Right lobe of liver (tissue), 6 donors: Measurements from ENCODE around the gene KCNQ4. TPM values are rescaled to one million over a fixed set of nuclear protein-coding genes. Genes with fewer than 3 reads are reported as not detected.

Experiments used
- ATAC-seq, 4 donors: fragments of 200-7000 bp; cut with Tn5 transposase; one replicate each; pipeline ENCODE4 v1.9.1; 2020; ENCODE audit warnings: mild to moderate bottlenecking in 4 of 4, moderate library complexity in 4 of 4
- DNase-seq, 3 donors: peaks; one replicate each; pipeline ENCODE4 v3.0.0-alpha.2; 2020
- H3K27ac ChIP-seq, 3 donors: fragments of 200-600 bp; one replicate each; pipeline ENCODE4 v1.8.0; 2022
- H3K27me3 ChIP-seq, 2 donors: fragments of 200-600 bp; one replicate each; pipeline ENCODE4 v1.8.0; 2022
- H3K36me3 ChIP-seq, 4 donors: fragments of 200-600 bp; sonication (generic) in 1 of 4; one replicate each; pipeline versions ENCODE4 v1.5.1 to v1.8.0; 2017 to 2022; ENCODE audit warnings: control low read depth in 1 of 4
- H3K4me1 ChIP-seq, 4 donors: fragments of 200-600 bp; sonication (generic) in 1 of 4; one replicate each; pipeline versions ENCODE4 v1.5.1 to v1.8.0; 2017 to 2022; ENCODE audit warnings: control low read depth in 1 of 4
- H3K4me3 ChIP-seq, 3 donors: fragments of 200-600 bp; one replicate each; pipeline ENCODE4 v1.8.0; 2022
- H3K9me3 ChIP-seq, 4 donors: fragments of 200-600 bp; sonication (generic) in 1 of 4; one replicate each; pipeline versions ENCODE4 v1.5.1 to v1.8.0; 2017 to 2022; ENCODE audit warnings: control low read depth in 1 of 4
- CTCF ChIP-seq, 4 donors: fragments of 200-600 bp in 3 of 4; fragments of 450-650 bp in 1 of 4; IDR thresholded peaks; one replicate each; pipeline versions ENCODE4 v1.5.1 to v1.8.0; 2016 to 2022; ENCODE audit warnings: antibody characterized with exemption in 4 of 4, mild to moderate bottlenecking in 2 of 4
- POLR2A ChIP-seq: fragments of 450-650 bp; IDR thresholded peaks from one replicate; pipeline ENCODE4 v1.6.1; 2017; ENCODE audit warnings: antibody characterized with exemption, mild to moderate bottlenecking
- WGBS: methylation state at CpG from one replicate; pipeline ENCODE4 v1.1.6; 2018; ENCODE audit warnings: low coverage, low lambda C conversion rate; ENCODE audit not compliant: insufficient coverage; ENCODE audit errors: missing lambda C conversion rate; 5-methylcytosine and 5-hydroxymethylcytosine counted together
- intact Hi-C, 2 donors: fragments of 100-400 bp; cut with DNase I; formaldehyde crosslinking; loops; one replicate each; pipeline versions ENCODE4 v1.11.2 to v1.14.1; 2022
- total RNA-seq, 6 experiments: library from RNA; depleted of rRNA in 2 of 6; stranded (reverse); fragments of >200 nt in 2 of 6; fragmentation: NEBNext Ultra II Directional in 3 of 6; extraction: Animal tissue kit (Norgen Biotek cat#: 25700) in 3 of 6; gene quantifications; one replicate each; pipeline versions ENCODE4 v1.1.0 to v1.2.4, GENCODE V29; 2016 to 2023
- donor health status: DM: no; HTN: yes; CAD: no.
- donor health status: DM: no; HTN: no; CAD: no.
- donor health status: DM: no; HTN: no; CAD: no.
- donor health status: DM: no; HTN: yes; CAD: no.
- donor health status: DM: no; HTN: yes; CAD: no.

KCNQ4 gene
- total RNA-seq, 6 experiments from 2014 or later = 0.12 to 0.23 (median 0.15) TPM

DNA sequence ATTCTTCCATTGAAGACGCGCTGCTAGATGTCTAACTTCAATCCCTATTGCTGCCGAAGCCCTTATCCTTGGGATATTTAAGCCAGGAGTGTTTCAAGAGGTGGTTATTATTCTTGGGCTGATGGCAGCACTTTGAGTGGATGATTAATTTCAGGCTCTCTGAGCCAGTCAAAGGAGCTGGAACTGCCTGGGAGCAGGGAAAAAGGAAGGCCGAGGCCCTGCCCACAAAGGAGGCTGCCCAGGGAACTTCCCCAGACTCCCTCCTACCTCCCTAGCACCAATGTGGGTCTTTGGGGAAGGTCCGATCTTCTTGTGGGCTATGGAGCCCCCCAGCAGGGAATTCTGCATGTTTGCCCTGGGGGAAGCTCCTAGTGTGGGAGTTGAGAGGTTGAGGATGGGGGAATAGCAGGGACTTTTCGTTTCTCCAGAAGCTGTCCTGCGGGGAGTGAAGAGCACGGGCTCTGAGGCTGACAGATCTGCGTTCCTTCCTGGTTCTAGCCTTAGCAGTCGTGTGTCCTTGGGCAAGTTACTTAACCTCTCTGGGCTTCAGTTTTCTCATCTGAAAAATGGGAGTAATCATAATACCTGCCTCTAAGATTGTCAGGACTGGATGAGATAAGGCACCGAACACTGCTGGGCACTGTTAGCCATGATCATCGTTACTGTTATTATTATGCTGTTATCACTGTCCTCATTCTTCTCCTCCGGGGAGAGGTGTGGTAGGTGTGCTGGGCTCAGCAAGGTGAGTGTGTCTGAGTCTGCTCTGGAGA, 6.3 kb downstream of the KCNQ4 start:
- intact Hi-C loops = no loop called here
- Histone ChIP-seq H3K36me3 (no peaks in the 10 kb centered on the region), H3K27ac (no peak overlapping the region), H3K4me1 (peaks cover 0 to 3% (median 0%) of the 10 kb centered on the region in 4 donors), H3K27me3 (no peaks in the 10 kb centered on the region), H3K4me3 (no peak overlapping the region), H3K9me3 (no peaks in the 10 kb centered on the region)
- ATAC-seq = no peak
- TF ChIP-seq POLR2A (no peak), CTCF (IDR thresholded peaks at IDR 0.05) (no peak)
- DNase-seq = no peak
- 95% methylated on average over 4 of the region's 13 CpGs for WGBS

GRCh38 chr1:40792036-40792435, 8.4 kb downstream of the KCNQ4 start:
- DNase-seq (no peak), ATAC-seq (no peak)
- no peak for TF ChIP-seq CTCF (IDR thresholded peaks at IDR 0.05)
- no peak for TF ChIP-seq POLR2A
- intact Hi-C loops = no loop called here
- H3K4me3 ChIP-seq = no peak overlapping the region
- no peak overlapping the region for H3K27ac ChIP-seq
- peaks cover 0 to 3% (median 0%) of the 10 kb centered on the region in 4 donors for H3K4me1 ChIP-seq
- WGBS = no CpG with 5 or more reads among the region's 7 CpGs
- H3K36me3 ChIP-seq = no peaks in the 10 kb centered on the region
- H3K9me3 ChIP-seq = no peaks in the 10 kb centered on the region
- H3K27me3 ChIP-seq = no peaks in the 10 kb centered on the region

DNA sequence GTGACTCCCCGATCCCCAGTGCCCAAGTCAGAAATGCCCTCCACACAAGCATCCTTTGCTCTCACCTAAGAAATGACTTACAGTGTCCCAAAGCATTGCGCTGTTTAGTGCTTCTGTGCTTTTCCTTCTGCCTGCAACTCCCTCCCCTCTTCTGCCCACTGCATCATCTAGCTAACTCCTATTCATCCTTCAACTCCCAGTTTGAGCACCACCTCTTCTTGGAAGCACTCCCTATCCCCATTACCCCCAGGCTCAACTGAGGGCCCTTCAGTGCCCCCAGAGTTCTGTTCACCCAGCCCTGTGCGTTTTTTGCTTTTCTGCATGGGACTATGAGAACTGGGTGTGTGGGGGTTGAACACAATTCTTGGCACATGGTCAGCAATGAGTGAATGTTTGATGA, 10.0 kb downstream of the KCNQ4 start:
- Histone ChIP-seq H3K27me3 (no peaks in the 10 kb centered on the region), H3K9me3 (no peaks in the 10 kb centered on the region), H3K4me1 (peaks cover 0 to 3% (median 0%) of the 10 kb centered on the region in 4 donors), H3K4me3 (no peak overlapping the region), H3K36me3 (no peaks in the 10 kb centered on the region), H3K27ac (no peak overlapping the region)
- ATAC-seq (no peak), DNase-seq (no peak)
- intact Hi-C loops = no loop called here
- 83% methylated on average over 3 of the region's 3 CpGs for WGBS
- TF ChIP-seq CTCF (IDR thresholded peaks at IDR 0.05) = no peak
- TF ChIP-seq POLR2A = no peak

- no peak for DNase-seq
- H3K27ac ChIP-seq = no peak overlapping the region
- no peaks in the 10 kb centered on the region for H3K36me3 ChIP-seq
- no peaks in the 10 kb centered on the region for H3K27me3 ChIP-seq
- no peak overlapping the region for H3K4me3 ChIP-seq
- WGBS = 80% methylated on average over 2 of the region's 4 CpGs
- intact Hi-C loops = no loop called here
- H3K4me1 ChIP-seq = peaks cover 0 to 1% (median 0%) of the 10 kb centered on the region in 4 donors
- H3K9me3 ChIP-seq = no peaks in the 10 kb centered on the region
- ATAC-seq = no peak
- TF ChIP-seq CTCF (IDR thresholded peaks at IDR 0.05) (no peak), POLR2A (no peak)
Measured at GRCh38 chr1:40794048-40794447, 10.5 kb downstream of the KCNQ4 start.
